GM18526 (cell line): ENCODE data around the gene ASPG.

Experiments
- POLR2A ChIP-seq: IDR thresholded peaks from 3 replicates; pipeline ENCODE4 v1.6.1; 2011; ENCODE audit not compliant: insufficient read length; ENCODE audit errors: extremely low read depth

ASPG gene

GRCh38 chr14:104138098-104138717, 52.7 kb downstream of the ASPG start, which contains the start of gene KIF26A:
Gene KIF26A (plus strand): TSS chr14:104138587. CDS start chr14:104138723, 136 bp downstream.
- TF ChIP-seq POLR2A = no peak

GRCh38 chr14:104138718-104139459, 53.4 kb downstream of the ASPG start:
- TF ChIP-seq POLR2A = no peak

GRCh38 chr14:104139460-104140212, 54.1 kb downstream of the ASPG start:
- no peak for TF ChIP-seq POLR2A

GRCh38 chr14:104140213-104140462, 54.6 kb downstream of the ASPG start:
- TF ChIP-seq POLR2A = no peak

- TF ChIP-seq POLR2A = no peak
These were observed 55.2 kb downstream of the ASPG start for GRCh38 chr14:104140463-104141331.

GRCh38 chr14:104141621-104142091, 56.2 kb downstream of the ASPG start:
- no peak for TF ChIP-seq POLR2A

DNA sequence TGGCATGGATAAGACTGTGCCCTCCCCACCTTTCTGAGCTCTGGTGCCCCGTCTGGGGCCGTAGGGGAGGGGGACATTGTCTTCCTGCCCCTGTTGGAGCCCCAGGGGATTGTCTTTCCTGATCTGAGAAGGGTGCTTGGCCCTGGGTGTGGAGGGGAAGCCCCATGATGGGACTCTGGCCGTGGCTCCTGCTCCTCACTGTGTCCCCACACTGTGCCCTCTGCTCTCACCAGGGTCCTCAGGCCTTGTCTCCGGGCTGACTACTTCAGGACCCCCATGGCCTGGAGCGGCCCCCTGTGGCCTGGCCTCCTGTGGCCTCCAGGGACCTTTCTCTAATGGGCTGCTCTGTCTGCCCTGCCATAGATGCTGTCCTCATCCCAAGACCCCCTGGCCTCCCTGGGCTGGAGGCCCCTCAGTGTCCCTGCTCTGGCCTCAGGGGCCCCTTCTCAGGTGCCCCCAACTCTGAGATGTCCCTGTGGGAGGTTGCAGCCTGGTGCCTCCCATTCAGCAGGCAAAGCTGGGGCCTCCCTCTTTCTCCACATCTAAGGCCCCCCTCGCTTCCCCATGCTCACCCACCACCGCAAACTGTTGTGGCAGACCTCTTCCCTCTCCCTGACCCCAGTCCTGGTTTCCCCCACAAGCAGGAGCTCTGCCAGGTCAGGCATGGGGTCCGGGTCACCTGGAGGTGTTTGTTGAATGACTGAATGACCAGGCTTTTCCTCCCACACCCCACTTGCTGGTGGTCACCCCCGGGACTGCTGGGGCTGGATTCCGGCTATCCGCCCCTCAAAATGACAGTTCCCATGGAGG, 56.8 kb downstream of the ASPG start:
- TF ChIP-seq POLR2A = no peak

GRCh38 chr14:104142946-104143470, 57.5 kb downstream of the ASPG start:
- no peak for TF ChIP-seq POLR2A

DNA sequence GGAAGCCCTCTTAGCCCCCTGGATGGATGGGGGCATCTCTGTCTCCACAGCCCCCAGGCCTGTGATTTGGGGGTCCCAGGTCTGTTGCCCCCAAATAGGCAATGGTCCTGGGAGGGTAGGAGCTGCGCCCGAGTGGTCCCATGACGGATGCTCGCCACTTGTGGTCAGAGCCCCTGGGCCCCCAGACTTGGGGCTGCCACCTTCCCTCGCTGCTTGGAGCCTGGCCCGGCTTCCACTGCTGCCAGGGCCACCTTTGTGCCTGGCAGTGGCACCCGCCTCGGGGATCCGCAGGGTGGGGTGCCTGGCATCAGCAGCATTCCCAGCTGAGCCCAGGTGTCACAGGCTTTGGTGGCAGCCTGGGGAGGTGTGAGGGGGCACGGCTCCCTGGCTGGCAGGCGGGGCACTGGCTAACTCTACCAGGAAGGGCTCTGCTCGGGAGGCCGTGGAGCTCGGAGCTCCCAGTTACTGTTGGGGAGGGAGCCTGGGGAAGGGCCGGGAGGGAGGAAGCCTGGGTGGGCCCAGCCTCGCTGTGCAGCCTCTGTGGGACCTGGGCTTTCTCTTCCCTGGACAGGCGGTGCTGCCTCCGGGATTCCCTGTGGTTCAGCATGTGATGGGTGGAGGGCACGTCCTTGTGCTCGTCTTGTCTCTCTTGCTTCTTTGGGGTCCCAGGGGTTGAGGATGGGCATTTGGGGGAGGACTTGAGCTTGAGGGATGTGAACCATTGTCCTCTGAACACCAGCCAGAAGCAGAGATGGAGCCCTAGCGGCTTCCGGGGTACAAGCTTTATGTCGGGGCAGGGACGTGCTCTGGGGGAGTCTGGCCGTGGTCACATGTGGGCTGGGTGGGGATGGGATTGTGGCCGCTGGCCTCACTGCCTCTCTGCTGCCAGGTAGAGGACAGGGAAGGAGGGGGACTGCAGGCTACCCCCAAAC, 58.3 kb downstream of the ASPG start:
- no peak for TF ChIP-seq POLR2A

DNA sequence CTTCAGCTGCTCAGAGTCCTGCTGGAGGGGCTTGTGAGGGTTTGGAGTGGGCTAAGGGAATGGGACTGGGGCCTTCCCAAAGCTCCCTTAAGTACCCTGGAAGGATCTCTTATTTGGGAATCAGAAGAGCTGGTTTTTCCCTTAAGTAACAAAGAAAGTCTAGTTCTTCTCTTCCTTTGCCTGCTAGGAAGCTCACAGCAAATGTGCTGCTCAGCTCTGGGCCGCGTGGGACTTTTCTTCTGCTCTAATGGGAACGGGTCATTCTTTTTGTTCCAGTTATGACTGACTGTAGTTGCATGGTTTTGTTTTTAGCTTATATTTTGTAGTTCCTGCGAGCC, 58.9 kb downstream of the ASPG start:
- no peak for TF ChIP-seq POLR2A

GRCh38 chr14:104144911-104145825, 59.7 kb downstream of the ASPG start:
- no peak for TF ChIP-seq POLR2A

GRCh38 chr14:104145826-104146601, 60.5 kb downstream of the ASPG start:
- no peak for TF ChIP-seq POLR2A
